D341Med (cell line): ENCODE data around the gene KAT6B.

ENCODE experiments used
- DNase-seq: peaks from one replicate; pipeline ENCODE4 v3.0.0; 2012; ENCODE audit warnings: low spot score

The KAT6B gene

GRCh38 chr10:75068523-75068922 is 242.1 kb downstream of the KAT6B start:
- no peak for DNase-seq

GRCh38 chr10:75070476-75070875 is 244.1 kb downstream of the KAT6B start:
- DNase-seq: no peak

GRCh38 chr10:75070961-75071428 is 244.6 kb downstream of the KAT6B start:
- DNase-seq: no peak

GRCh38 chr10:75071756-75072155 is 245.4 kb downstream of the KAT6B start:
- DNase-seq: no peak

GRCh38 chr10:75072727-75073126 is 246.3 kb downstream of the KAT6B start:
- DNase-seq: no peak

GRCh38 chr10:75073442-75073841 is 247.0 kb downstream of the KAT6B start:
- no peak for DNase-seq

GRCh38 chr10:75074711-75075445 is 248.5 kb downstream of the KAT6B start:
- no peak for DNase-seq

GRCh38 chr10:75076348-75076747 is 249.9 kb downstream of the KAT6B start:
- no peak for DNase-seq

- DNase-seq: no peak
Observed at GRCh38 chr10:75079436-75080083, 253.2 kb downstream of the KAT6B start.

GRCh38 chr10:75080554-75080953 is 254.2 kb downstream of the KAT6B start:
- no peak for DNase-seq

GRCh38 chr10:75081379-75081778 is 255.0 kb downstream of the KAT6B start:
- no peak for DNase-seq
